ENCODE data around the gene LYPD6.

LYPD6 gene

DNA sequence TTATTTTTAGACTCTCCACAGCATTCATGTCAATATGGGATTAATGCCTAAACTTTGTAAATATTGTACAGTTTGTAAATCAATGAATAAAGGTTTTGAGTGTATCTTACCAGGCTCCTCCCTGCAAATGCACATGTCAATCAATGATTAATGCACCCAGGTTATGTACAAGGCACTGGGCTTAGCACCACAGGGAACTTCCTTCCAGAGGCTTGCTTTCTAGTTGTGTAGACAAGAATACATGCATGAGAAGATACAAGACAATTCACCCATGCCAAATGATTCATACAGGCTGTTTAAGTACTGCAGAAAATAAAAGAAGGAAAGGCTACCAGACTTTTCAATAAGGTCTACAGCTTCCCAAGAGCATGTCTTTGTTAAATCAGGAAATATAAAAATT is 143.1 kb downstream of the LYPD6 start:
- TF ChIP-seq, protein P1, sequence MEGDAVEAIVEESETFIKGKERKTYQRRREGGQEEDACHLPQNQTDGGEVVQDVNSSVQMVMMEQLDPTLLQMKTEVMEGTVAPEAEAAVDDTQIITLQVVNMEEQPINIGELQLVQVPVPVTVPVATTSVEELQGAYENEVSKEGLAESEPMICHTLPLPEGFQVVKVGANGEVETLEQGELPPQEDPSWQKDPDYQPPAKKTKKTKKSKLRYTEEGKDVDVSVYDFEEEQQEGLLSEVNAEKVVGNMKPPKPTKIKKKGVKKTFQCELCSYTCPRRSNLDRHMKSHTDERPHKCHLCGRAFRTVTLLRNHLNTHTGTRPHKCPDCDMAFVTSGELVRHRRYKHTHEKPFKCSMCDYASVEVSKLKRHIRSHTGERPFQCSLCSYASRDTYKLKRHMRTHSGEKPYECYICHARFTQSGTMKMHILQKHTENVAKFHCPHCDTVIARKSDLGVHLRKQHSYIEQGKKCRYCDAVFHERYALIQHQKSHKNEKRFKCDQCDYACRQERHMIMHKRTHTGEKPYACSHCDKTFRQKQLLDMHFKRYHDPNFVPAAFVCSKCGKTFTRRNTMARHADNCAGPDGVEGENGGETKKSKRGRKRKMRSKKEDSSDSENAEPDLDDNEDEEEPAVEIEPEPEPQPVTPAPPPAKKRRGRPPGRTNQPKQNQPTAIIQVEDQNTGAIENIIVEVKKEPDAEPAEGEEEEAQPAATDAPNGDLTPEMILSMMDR (IDR thresholded peaks at IDR 0.05; ENCODE audit: borderline replicate concordance, insufficient read depth, low read depth, low read length) = no peak

DNA sequence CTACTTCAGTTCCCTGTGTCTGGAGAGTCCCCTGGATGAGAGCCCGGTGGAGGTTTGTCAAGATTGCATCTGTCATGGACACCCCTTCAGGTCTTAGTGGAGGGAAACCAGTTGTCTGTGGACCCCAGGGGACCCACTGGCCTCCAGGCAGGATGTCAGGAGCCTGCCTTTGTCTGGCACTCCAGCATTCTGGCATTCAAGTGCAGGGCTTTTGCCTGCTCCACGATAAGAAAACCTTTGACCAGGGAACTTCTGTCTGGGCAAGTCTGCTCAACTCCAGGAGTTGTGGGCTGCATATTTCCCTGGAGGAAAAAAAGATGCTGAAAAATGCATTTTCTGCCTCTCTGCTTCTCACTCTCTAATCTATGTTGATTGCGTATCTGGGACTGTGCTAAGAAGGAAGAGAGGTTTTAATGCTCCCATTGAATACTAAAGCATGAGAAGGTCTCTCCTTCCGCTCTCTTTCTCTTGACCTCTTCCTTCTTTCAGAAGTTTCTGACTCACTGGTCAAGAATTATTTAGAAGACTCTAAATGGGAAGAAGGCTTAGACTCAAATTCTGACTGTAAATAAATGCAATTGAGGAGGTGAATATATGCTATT is 152.7 kb downstream of the LYPD6 start:
- TF ChIP-seq, protein P1 (IDR thresholded peaks at IDR 0.05; ENCODE audit: borderline replicate concordance, insufficient read depth, low read depth, low read length) = no peak
- H3K4me3 ChIP-seq (ENCODE audit: low read depth, low read length) = no peak overlapping the region

More for the DNA sequence above, 143.1 kb downstream of the LYPD6 start:
- H3K4me3 ChIP-seq (ENCODE audit: low read depth, low read length) = no peak overlapping the region

DNA sequence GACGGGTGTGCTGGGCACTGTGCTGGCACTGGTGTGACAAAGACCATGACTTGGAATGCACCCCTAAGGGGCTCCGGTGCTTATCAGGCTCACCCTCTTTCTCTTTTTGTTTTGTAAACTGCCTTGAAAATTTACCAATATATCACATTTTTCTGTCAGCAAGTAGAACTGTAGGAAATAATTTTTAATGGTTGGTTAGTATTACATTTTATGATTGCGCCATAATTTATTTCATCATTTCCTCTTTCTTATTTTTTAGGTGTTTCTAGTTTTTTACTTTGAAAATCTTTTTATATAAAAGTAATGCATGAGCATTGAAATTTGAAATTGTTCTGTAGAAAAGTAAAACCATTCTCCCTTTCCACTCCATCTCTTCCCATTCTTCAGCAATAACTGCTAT is 156.3 kb downstream of the LYPD6 start:
- H3K4me3 ChIP-seq (ENCODE audit: low read depth, low read length) = no peak overlapping the region
- TF ChIP-seq, protein P1 (IDR thresholded peaks at IDR 0.05; ENCODE audit: borderline replicate concordance, insufficient read depth, low read depth, low read length) = no peak

DNA sequence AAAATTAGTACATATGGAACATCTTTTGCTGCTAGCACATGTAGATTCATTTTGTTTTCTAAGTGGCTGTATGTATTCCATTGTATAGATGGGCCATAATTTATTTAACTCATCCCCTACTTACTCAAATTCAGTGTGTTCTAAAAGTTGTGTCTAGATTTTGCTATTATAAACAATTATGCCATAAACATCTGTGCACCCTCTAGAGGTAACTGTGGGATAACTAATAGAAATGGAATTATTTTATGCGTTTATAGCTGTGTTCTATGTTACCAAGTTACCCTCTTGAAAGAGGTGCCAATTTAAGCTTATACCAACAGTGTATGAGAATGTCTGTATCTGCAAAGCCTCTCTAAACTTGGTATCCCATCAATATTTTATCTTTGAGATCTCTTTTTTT is 156.8 kb downstream of the LYPD6 start:
- no peak overlapping the region for H3K4me3 ChIP-seq (ENCODE audit: low read depth, low read length)
- TF ChIP-seq, protein P1 (IDR thresholded peaks at IDR 0.05; ENCODE audit: borderline replicate concordance, insufficient read depth, low read depth, low read length) = no peak

DNA sequence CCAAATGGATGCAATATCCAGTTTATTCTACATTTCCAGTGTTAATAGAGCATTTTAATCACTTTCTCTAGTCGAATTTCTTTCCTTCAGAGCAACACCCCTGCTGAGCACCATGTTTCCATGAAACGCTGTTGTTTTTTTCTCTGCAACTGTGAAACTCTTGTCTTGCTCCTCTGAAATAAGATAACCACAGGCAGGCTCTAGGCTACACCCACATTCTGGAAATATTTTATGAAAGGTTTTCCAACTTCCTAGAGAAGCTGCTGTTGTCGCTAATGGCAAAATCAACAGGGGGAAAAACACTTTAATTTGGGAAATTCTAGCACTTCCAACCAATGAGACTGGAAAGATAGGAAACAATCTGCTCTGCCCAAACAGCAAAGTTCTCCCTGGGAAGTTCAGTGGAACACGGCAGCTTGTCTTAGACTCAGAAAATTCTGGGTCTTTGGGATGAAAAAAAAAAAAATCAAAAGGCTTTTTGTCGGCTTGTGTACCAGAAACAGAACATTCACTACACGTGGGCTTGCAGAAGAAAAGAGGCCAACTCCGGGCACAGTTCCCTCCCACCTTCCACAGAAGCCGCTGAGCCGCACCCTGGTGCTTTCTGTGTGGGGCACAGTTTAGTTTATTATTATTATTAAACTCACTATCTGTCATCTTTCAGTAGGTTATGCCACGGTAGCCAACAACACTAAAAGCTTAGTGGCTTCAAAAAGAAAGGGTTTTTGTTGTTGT is 158.5 kb downstream of the LYPD6 start:
- TF ChIP-seq, protein P1 (IDR thresholded peaks at IDR 0.05; ENCODE audit: borderline replicate concordance, insufficient read depth, low read depth, low read length) = no peak

DNA sequence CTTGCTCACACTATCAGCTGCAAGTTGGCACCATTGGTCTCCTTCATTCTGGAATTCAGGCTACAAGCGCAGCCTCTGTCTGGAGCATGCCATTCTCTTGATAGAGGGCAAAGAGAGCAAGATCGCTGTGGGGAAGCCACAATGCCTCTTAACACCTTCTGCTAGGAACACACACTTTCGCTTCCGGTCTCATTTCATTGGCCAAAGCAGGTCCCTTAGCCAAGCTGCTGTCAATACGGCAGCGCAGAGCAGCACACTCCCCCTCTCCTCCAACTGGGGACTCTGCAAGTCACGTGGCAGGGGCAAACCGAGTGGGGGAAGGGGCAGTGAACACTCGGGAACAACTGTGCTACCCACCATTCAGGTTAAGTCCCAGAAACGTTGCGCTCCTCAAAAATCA is 159.1 kb downstream of the LYPD6 start:
- TF ChIP-seq, protein P1 (IDR thresholded peaks at IDR 0.05; ENCODE audit: borderline replicate concordance, insufficient read depth, low read depth, low read length) = no peak
- H3K4me3 ChIP-seq (ENCODE audit: low read depth, low read length) = no peak overlapping the region

More for the DNA sequence above, 158.5 kb downstream of the LYPD6 start:
- no peak overlapping the region for H3K4me3 ChIP-seq (ENCODE audit: low read depth, low read length)

DNA sequence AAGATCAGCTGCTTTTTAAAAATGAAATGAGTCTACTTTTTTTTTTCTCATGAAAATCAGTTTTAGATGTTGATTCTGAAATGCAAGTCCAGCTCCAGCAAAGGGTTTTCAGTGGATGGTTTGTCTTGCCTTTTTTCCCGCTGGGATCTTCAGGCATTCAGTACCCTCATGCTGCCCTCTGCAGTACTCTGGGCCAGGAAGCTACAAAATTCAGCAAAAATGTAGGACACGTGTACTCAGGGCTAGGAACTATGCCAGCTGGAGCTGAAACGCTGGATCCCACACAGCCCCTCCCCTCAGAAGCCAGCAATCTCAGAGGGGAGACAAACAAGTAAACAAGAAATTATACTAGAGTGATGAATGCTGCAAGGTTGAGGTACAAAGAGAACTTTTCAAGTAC is 159.9 kb downstream of the LYPD6 start:
- TF ChIP-seq, protein P1 (IDR thresholded peaks at IDR 0.05; ENCODE audit: borderline replicate concordance, insufficient read depth, low read depth, low read length) = no peak

More for the DNA sequence above, 159.9 kb downstream of the LYPD6 start:
- H3K4me3 ChIP-seq (ENCODE audit: low read depth, low read length) = no peak overlapping the region
